Measurements from ENCODE around the gene FST.

FST gene, protein sequence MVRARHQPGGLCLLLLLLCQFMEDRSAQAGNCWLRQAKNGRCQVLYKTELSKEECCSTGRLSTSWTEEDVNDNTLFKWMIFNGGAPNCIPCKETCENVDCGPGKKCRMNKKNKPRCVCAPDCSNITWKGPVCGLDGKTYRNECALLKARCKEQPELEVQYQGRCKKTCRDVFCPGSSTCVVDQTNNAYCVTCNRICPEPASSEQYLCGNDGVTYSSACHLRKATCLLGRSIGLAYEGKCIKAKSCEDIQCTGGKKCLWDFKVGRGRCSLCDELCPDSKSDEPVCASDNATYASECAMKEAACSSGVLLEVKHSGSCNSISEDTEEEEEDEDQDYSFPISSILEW

GRCh38 chr5:53480416-53481158 lies at the start of gene FST:
Gene FST (plus strand): TSS chr5:53480629. CDS start chr5:53480792, 163 bp downstream.
- Histone ChIP-seq H3K4me3 (ENCODE audit: low read depth in 1 of 2, low read length in 2 of 2) (peak within 1 kb of the TSS; percentile 85 to 87), H3K9me3 (ENCODE audit: control insufficient read depth in 1 of 2, low read length in 2 of 2) (no peaks in the 10 kb centered on the region), H3K27me3 (ENCODE audit: low read depth, low read length) (peaks cover 7% of the 10 kb centered on the region), H3K36me3 (ENCODE audit: control insufficient read depth in 1 of 2, insufficient read depth in 2 of 2, low read length in 2 of 2) (peaks cover 0 to 4% of the 10 kb centered on the region in 2 donors), H3K4me1 (ENCODE audit: control insufficient read depth in 1 of 2, insufficient read depth in 2 of 2, low read length in 2 of 2) (peaks cover 7 to 9% of the 10 kb centered on the region in 2 donors), H3K27ac (ENCODE audit: low read length) (peak within 1 kb of the TSS; percentile 39)

DNA sequence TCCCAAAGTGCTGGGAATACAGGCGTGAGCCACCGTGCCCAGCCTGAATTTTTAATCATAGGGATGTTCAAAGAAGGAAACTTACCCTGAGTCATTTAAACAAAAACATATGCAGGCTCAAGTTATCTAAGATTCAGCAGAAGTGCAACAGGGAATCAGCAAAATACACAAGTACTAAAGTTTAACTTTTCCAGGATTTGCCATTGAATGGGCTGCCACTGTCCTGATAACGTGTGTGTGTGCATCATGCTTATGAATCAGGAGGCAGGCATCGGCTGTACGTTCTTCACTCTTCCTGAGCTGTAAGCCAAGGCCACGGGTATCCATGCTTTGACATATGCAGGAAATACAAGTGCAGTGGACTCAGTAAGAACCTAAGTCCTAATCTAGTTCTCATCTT lies 48.8 kb upstream of the FST start:
- no peaks in the 10 kb centered on the region for H3K27me3 ChIP-seq (ENCODE audit: low read depth, low read length)
- H3K9me3 ChIP-seq (ENCODE audit: control insufficient read depth in 1 of 2, low read length in 2 of 2): no peaks in the 10 kb centered on the region
- H3K4me3 ChIP-seq (ENCODE audit: low read depth in 1 of 2, low read length in 2 of 2): no peak overlapping the region
- no peak overlapping the region for H3K27ac ChIP-seq (ENCODE audit: low read length)
- no peaks in the 10 kb centered on the region for H3K4me1 ChIP-seq (ENCODE audit: control insufficient read depth in 1 of 2, insufficient read depth in 2 of 2, low read length in 2 of 2)
- H3K36me3 ChIP-seq (ENCODE audit: control insufficient read depth in 1 of 2, insufficient read depth in 2 of 2, low read length in 2 of 2): no peaks in the 10 kb centered on the region

DNA sequence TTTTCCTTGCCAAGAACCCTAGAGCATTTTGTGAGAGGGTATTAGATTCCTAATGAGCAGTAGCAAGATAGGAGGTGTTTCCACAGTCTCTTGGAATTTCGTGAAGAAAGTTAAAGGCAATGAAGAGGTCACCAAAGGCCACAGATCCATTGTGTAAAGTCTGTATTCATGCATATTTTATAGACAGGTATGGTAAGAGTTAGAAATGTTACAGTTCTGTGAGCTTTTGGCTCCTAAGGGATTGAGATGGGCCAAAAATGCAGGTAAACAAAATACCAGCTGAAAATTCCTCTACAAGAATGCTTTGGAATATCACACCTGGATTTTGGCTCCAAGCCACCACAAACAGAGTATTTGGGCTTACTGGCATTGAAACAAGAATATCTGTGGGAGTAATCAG lies 47.4 kb upstream of the FST start:
- Histone ChIP-seq H3K4me1 (ENCODE audit: control insufficient read depth in 1 of 2, insufficient read depth in 2 of 2, low read length in 2 of 2) (no peaks in the 10 kb centered on the region), H3K36me3 (ENCODE audit: control insufficient read depth in 1 of 2, insufficient read depth in 2 of 2, low read length in 2 of 2) (no peaks in the 10 kb centered on the region), H3K9me3 (ENCODE audit: control insufficient read depth in 1 of 2, low read length in 2 of 2) (no peaks in the 10 kb centered on the region), H3K4me3 (ENCODE audit: low read depth in 1 of 2, low read length in 2 of 2) (no peak overlapping the region), H3K27ac (ENCODE audit: low read length) (no peak overlapping the region), H3K27me3 (ENCODE audit: low read depth, low read length) (no peaks in the 10 kb centered on the region)

DNA sequence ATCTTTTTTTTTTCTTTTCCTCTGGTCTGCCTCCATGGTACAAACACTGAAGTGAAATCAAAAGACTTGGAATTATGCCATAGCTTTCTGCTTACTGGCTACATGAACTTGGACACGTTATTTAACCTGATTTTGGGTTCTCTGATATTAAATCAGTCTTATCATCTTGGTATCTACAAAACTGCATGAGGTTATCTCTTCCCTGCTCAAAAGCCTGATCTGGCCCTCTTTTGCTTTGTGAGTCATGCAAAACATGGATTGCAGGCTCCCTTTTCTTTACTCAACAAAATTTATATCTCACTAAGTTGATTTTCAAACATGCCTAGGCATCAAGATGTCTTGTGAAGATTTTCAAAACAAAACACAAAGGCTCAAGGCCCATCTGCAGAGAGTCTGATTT lies 45.9 kb upstream of the FST start:
- no peak overlapping the region for H3K4me3 ChIP-seq (ENCODE audit: low read depth in 1 of 2, low read length in 2 of 2)
- H3K27me3 ChIP-seq (ENCODE audit: low read depth, low read length): no peaks in the 10 kb centered on the region
- no peaks in the 10 kb centered on the region for H3K36me3 ChIP-seq (ENCODE audit: control insufficient read depth in 1 of 2, insufficient read depth in 2 of 2, low read length in 2 of 2)
- no peak overlapping the region for H3K27ac ChIP-seq (ENCODE audit: low read length)
- no peaks in the 10 kb centered on the region for H3K9me3 ChIP-seq (ENCODE audit: control insufficient read depth in 1 of 2, low read length in 2 of 2)
- H3K4me1 ChIP-seq (ENCODE audit: control insufficient read depth in 1 of 2, insufficient read depth in 2 of 2, low read length in 2 of 2): no peaks in the 10 kb centered on the region

- no peaks in the 10 kb centered on the region for H3K27me3 ChIP-seq (ENCODE audit: low read depth, low read length)
- no peak overlapping the region for H3K27ac ChIP-seq (ENCODE audit: low read length)
- no peak overlapping the region for H3K4me3 ChIP-seq (ENCODE audit: low read depth in 1 of 2, low read length in 2 of 2)
- no peaks in the 10 kb centered on the region for H3K36me3 ChIP-seq (ENCODE audit: control insufficient read depth in 1 of 2, insufficient read depth in 2 of 2, low read length in 2 of 2)
- H3K9me3 ChIP-seq (ENCODE audit: control insufficient read depth in 1 of 2, low read length in 2 of 2): no peaks in the 10 kb centered on the region
- H3K4me1 ChIP-seq (ENCODE audit: control insufficient read depth in 1 of 2, insufficient read depth in 2 of 2, low read length in 2 of 2): no peaks in the 10 kb centered on the region
Measured at GRCh38 chr5:53436480-53437191, 43.8 kb upstream of the FST start.

DNA sequence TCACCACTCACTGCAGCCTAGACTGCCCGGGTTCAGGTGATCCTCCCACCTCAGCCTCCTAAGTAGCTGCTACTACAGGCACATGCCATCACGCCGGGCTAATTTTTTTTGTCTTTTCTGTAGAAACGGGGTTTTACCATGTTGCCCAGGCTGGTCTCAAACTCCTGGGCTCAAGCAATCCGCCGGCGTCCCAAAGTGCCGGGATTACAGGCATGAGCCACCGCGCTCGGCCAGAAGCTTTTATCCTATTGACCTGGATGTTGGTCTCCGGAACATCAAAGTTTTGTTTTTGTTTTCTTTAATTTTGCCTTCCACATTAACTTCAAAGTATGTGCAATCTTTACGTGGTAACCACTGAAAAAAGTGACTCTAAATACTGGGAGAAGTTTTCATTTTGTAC lies 42.4 kb upstream of the FST start:
- Histone ChIP-seq H3K4me3 (ENCODE audit: low read depth in 1 of 2, low read length in 2 of 2) (no peak overlapping the region), H3K36me3 (ENCODE audit: control insufficient read depth in 1 of 2, insufficient read depth in 2 of 2, low read length in 2 of 2) (no peaks in the 10 kb centered on the region), H3K27me3 (ENCODE audit: low read depth, low read length) (no peaks in the 10 kb centered on the region), H3K27ac (ENCODE audit: low read length) (no peak overlapping the region), H3K4me1 (ENCODE audit: control insufficient read depth in 1 of 2, insufficient read depth in 2 of 2, low read length in 2 of 2) (no peaks in the 10 kb centered on the region), H3K9me3 (ENCODE audit: control insufficient read depth in 1 of 2, low read length in 2 of 2) (no peaks in the 10 kb centered on the region)

DNA sequence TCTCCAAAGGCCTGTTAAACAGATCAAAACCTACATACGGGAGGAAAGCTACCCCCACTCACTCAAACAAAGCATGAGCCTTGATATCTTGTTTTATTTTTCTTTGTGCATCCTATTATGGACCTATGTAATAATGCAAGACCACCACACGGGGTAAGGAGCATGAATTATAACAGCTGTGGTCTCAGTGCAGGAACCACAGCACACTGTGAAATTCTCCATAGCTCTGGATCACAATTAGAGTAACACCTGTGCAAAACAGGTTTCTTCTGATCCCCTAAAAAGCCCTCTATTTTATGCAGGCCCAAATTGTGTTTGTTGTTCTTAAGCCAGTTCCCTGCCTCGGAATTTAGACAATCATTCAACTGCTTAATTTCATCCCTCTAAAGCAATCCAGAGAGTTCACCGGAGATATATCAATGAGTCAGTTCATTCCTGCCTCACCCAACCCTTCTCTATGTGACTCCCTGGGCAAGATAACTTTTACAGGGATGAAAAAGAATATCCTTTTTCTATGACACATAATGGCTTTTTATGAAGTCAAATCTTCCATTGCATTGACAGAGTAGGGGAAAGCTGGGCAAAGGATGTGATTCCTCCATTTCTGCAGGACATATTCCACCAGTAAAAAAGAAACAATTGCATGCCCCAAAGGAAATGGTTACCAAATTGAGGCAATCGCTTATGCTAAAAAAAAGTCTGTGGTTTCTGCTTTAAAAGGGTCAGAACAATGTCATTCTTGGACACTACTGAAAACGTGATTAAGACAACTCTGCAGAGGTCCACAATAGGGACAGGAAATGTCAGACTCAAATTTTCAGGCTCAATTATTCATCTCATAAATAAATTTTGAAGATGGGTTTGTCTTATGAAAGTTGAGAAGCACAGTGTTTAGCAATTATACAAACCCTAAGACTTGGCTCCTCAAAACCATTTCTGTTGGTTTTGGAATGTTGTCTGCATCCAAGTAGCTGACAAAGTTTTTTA lies 41.6 kb upstream of the FST start:
- Histone ChIP-seq H3K36me3 (ENCODE audit: control insufficient read depth in 1 of 2, insufficient read depth in 2 of 2, low read length in 2 of 2) (no peaks in the 10 kb centered on the region), H3K27ac (ENCODE audit: low read length) (no peak overlapping the region), H3K4me3 (ENCODE audit: low read depth in 1 of 2, low read length in 2 of 2) (no peak overlapping the region), H3K4me1 (ENCODE audit: control insufficient read depth in 1 of 2, insufficient read depth in 2 of 2, low read length in 2 of 2) (no peaks in the 10 kb centered on the region), H3K27me3 (ENCODE audit: low read depth, low read length) (no peaks in the 10 kb centered on the region), H3K9me3 (ENCODE audit: control insufficient read depth in 1 of 2, low read length in 2 of 2) (no peaks in the 10 kb centered on the region)

DNA sequence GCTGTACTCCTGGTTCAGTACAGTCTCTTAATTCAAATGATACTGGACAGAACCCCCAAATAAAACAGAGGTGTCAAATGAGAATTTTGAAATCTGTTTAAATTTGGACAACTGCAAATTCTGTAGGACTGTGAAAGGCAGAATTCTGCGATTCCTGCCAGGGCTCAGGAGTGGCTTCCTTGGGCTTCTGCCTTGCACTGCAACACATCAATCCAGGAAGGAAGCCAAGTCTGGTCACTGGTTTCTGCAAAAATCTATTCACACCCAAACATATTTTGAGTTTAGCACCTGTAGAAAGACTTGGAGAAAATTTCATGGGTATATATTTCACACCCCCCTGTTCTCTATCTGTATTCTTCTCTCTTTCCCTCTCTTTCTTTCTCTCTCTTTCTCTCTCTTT lies 37.5 kb upstream of the FST start:
- Histone ChIP-seq H3K9me3 (ENCODE audit: control insufficient read depth in 1 of 2, low read length in 2 of 2) (no peaks in the 10 kb centered on the region), H3K4me1 (ENCODE audit: control insufficient read depth in 1 of 2, insufficient read depth in 2 of 2, low read length in 2 of 2) (no peaks in the 10 kb centered on the region), H3K27ac (ENCODE audit: low read length) (no peak overlapping the region), H3K36me3 (ENCODE audit: control insufficient read depth in 1 of 2, insufficient read depth in 2 of 2, low read length in 2 of 2) (no peaks in the 10 kb centered on the region), H3K27me3 (ENCODE audit: low read depth, low read length) (no peaks in the 10 kb centered on the region), H3K4me3 (ENCODE audit: low read depth in 1 of 2, low read length in 2 of 2) (no peak overlapping the region)

GRCh38 chr5:53445569-53445968 lies 34.9 kb upstream of the FST start:
- H3K4me1 ChIP-seq (ENCODE audit: control insufficient read depth in 1 of 2, insufficient read depth in 2 of 2, low read length in 2 of 2): no peaks in the 10 kb centered on the region
- no peaks in the 10 kb centered on the region for H3K9me3 ChIP-seq (ENCODE audit: control insufficient read depth in 1 of 2, low read length in 2 of 2)
- no peaks in the 10 kb centered on the region for H3K27me3 ChIP-seq (ENCODE audit: low read depth, low read length)

GRCh38 chr5:53446908-53447307 lies 33.5 kb upstream of the FST start:
- no peaks in the 10 kb centered on the region for H3K36me3 ChIP-seq (ENCODE audit: control insufficient read depth in 1 of 2, insufficient read depth in 2 of 2, low read length in 2 of 2)
- no peaks in the 10 kb centered on the region for H3K9me3 ChIP-seq (ENCODE audit: control insufficient read depth in 1 of 2, low read length in 2 of 2)
- H3K4me1 ChIP-seq (ENCODE audit: control insufficient read depth in 1 of 2, insufficient read depth in 2 of 2, low read length in 2 of 2): no peaks in the 10 kb centered on the region
- no peak overlapping the region for H3K27ac ChIP-seq (ENCODE audit: low read length)
- no peaks in the 10 kb centered on the region for H3K27me3 ChIP-seq (ENCODE audit: low read depth, low read length)
- no peak overlapping the region for H3K4me3 ChIP-seq (ENCODE audit: low read depth in 1 of 2, low read length in 2 of 2)

More at GRCh38 chr5:53445569-53445968, 34.9 kb upstream of the FST start:
- no peaks in the 10 kb centered on the region for H3K36me3 ChIP-seq (ENCODE audit: control insufficient read depth in 1 of 2, insufficient read depth in 2 of 2, low read length in 2 of 2)
- H3K4me3 ChIP-seq (ENCODE audit: low read depth in 1 of 2, low read length in 2 of 2): no peak overlapping the region
- no peak overlapping the region for H3K27ac ChIP-seq (ENCODE audit: low read length)

All from muscle layer of duodenum (tissue), 2 donors.